ENCODE results near the gene SCN2A.

Gene SCN2A

GRCh38 chr2:165420231-165420630 lies 181.0 kb downstream of the SCN2A start:
- TF ChIP-seq, protein P1, sequence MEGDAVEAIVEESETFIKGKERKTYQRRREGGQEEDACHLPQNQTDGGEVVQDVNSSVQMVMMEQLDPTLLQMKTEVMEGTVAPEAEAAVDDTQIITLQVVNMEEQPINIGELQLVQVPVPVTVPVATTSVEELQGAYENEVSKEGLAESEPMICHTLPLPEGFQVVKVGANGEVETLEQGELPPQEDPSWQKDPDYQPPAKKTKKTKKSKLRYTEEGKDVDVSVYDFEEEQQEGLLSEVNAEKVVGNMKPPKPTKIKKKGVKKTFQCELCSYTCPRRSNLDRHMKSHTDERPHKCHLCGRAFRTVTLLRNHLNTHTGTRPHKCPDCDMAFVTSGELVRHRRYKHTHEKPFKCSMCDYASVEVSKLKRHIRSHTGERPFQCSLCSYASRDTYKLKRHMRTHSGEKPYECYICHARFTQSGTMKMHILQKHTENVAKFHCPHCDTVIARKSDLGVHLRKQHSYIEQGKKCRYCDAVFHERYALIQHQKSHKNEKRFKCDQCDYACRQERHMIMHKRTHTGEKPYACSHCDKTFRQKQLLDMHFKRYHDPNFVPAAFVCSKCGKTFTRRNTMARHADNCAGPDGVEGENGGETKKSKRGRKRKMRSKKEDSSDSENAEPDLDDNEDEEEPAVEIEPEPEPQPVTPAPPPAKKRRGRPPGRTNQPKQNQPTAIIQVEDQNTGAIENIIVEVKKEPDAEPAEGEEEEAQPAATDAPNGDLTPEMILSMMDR (IDR thresholded peaks at IDR 0.05; ENCODE audit: low read depth, low read length, missing control alignments) = no peak
- no peak overlapping the region for H3K4me3 ChIP-seq (ENCODE audit: low read depth, low read length)
- no peak for DNase-seq (ENCODE audit: low read depth)

GRCh38 chr2:165423081-165423480 lies 183.9 kb downstream of the SCN2A start:
- DNase-seq (ENCODE audit: low read depth) = no peak
- TF ChIP-seq, protein P1 (IDR thresholded peaks at IDR 0.05; ENCODE audit: low read depth, low read length, missing control alignments) = no peak
- H3K4me3 ChIP-seq (ENCODE audit: low read depth, low read length) = no peak overlapping the region

- DNase-seq (ENCODE audit: low read depth) = no peak
- TF ChIP-seq, protein P1 (IDR thresholded peaks at IDR 0.05; ENCODE audit: low read depth, low read length, missing control alignments) = no peak
These were observed 186.3 kb downstream of the SCN2A start for GRCh38 chr2:165425556-165425955.

DNA sequence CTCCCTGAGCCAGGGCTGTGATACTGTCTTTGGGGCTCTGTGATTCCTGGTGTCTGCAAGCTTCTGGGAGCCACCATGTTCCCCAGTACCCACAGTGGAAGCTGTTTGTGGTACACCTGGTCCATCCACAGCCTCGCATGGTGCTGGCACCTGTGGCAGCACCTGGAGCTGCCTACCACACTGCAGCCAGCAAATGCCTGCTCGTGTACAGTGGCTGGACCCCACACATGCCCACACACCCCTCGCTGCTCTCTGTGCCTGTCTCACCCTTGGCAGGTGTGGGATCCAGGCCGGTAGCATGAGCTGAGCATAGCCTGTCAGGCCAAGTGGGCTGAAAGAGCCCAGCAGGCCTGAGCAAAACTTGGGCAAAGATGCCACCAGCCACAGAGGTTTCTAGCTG lies 188.5 kb downstream of the SCN2A start:
- no peak for DNase-seq (ENCODE audit: low read depth)
- no peak overlapping the region for H3K4me3 ChIP-seq (ENCODE audit: low read depth, low read length)
- TF ChIP-seq, protein P1 (IDR thresholded peaks at IDR 0.05; ENCODE audit: low read depth, low read length, missing control alignments) = no peak

More at GRCh38 chr2:165425556-165425955, 186.3 kb downstream of the SCN2A start:
- no peak overlapping the region for H3K4me3 ChIP-seq (ENCODE audit: low read depth, low read length)

GRCh38 chr2:165428926-165429325 lies 189.7 kb downstream of the SCN2A start:
- DNase-seq (ENCODE audit: low read depth) = no peak

GRCh38 chr2:165431014-165431413 lies 191.8 kb downstream of the SCN2A start:
- TF ChIP-seq, protein P1 (IDR thresholded peaks at IDR 0.05; ENCODE audit: low read depth, low read length, missing control alignments) = no peak
- H3K4me3 ChIP-seq (ENCODE audit: low read depth, low read length) = no peak overlapping the region
- DNase-seq (ENCODE audit: low read depth) = no peak

More at GRCh38 chr2:165428926-165429325, 189.7 kb downstream of the SCN2A start:
- TF ChIP-seq, protein P1 (IDR thresholded peaks at IDR 0.05; ENCODE audit: low read depth, low read length, missing control alignments) = no peak
- no peak overlapping the region for H3K4me3 ChIP-seq (ENCODE audit: low read depth, low read length)

DNA sequence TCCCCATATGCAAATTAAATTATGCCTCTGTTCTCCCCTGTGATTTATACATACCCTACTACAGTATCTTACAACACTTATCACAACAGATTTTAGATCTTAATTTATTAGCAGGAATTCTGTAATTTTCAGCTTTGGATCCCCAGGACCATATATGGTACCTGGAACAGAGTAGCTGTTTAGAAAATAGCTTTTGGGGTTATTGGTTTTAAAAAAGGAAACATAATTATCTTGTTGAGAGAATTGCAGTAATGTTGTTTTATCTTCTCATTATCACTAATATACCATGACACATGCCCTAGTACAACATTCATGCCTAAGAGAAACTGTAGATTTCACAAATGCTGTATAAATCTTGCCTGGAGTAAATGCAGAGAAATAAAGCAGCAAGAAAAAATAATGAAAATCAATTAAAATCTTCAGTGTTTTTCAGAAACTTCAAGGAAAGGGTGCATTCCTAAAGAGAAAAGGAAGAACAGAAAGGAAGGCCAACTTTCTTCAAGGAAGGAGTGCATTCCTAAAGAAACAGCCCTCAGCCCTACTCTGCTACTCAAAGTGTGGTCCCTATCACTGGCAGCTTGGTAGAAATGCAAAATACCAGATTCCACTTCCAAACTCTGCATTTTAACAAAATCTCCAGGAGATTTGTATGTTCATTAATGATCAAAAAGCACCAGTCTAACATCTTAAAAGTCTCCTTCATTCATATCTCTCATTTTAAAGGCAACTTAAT lies 193.2 kb downstream of the SCN2A start:
- TF ChIP-seq, protein P1 (IDR thresholded peaks at IDR 0.05; ENCODE audit: low read depth, low read length, missing control alignments) = no peak
- no peak overlapping the region for H3K4me3 ChIP-seq (ENCODE audit: low read depth, low read length)
- no peak for DNase-seq (ENCODE audit: low read depth)
